UCSD-AML1 (cell line): ENCODE measurements around the gene ST6GAL1.

Source experiments
- DNase-seq: peaks from one replicate; lab custom pipeline; 2025; ENCODE audit not compliant: unreplicated experiment; lab: John Stamatoyannopoulos, UW

ST6GAL1 gene

GRCh38 chr3:187103251-187103650 is 172.9 kb downstream of the ST6GAL1 start:
- DNase-seq: no peak

- no peak for DNase-seq
These were observed 174.0 kb downstream of the ST6GAL1 start for GRCh38 chr3:187104342-187104741.

GRCh38 chr3:187104933-187105332 is 174.6 kb downstream of the ST6GAL1 start:
- DNase-seq: no peak

GRCh38 chr3:187105700-187106099 is 175.4 kb downstream of the ST6GAL1 start:
- DNase-seq: no peak

- no peak for DNase-seq
These were observed 177.7 kb downstream of the ST6GAL1 start for GRCh38 chr3:187107989-187108388.

- no peak for DNase-seq
These were observed 179.8 kb downstream of the ST6GAL1 start for GRCh38 chr3:187110156-187110555.

- no peak for DNase-seq
These were observed 182.8 kb downstream of the ST6GAL1 start for GRCh38 chr3:187112934-187113793.

GRCh38 chr3:187114511-187114910 is 184.2 kb downstream of the ST6GAL1 start:
- no peak for DNase-seq

GRCh38 chr3:187120326-187120725 is 190.0 kb downstream of the ST6GAL1 start:
- DNase-seq: no peak

- no peak for DNase-seq
These were observed 191.9 kb downstream of the ST6GAL1 start for GRCh38 chr3:187122261-187122660.

- no peak for DNase-seq
These were observed 195.1 kb downstream of the ST6GAL1 start for GRCh38 chr3:187125319-187126031.
